HUES6 (cell line): ENCODE measurements around the gene ZDHHC24.

Source experiments
- H3K27ac ChIP-seq: 2 replicates; pipeline ENCODE4 v1.7.0; 2013; ENCODE audit warnings: low read depth, mild to moderate bottlenecking, low read length, inconsistent platforms
- H3K27me3 ChIP-seq: 2 replicates; pipeline ENCODE4 v1.6.1; 2013; ENCODE audit warnings: low read length; ENCODE audit not compliant: control insufficient read depth, insufficient read depth
- H3K36me3 ChIP-seq: 2 replicates; pipeline ENCODE4 v1.6.1; 2013; ENCODE audit warnings: low read length; ENCODE audit not compliant: control insufficient read depth, insufficient read depth
- H3K4me1 ChIP-seq: 2 replicates; pipeline ENCODE4 v1.6.1; 2013; ENCODE audit warnings: low read length; ENCODE audit not compliant: control insufficient read depth, insufficient read depth
- H3K4me3 ChIP-seq: 2 replicates; pipeline ENCODE4 v1.5.1; 2013; ENCODE audit warnings: low read depth, low read length
- H3K9ac ChIP-seq: one replicate; pipeline ENCODE4 v1.6.1; 2013; ENCODE audit warnings: mild to moderate bottlenecking, low read length
- H3K9me3 ChIP-seq: 2 replicates; pipeline ENCODE4 v1.6.1; 2013; ENCODE audit warnings: low read depth, low read length; ENCODE audit not compliant: control insufficient read depth, insufficient read depth

ZDHHC24 gene

GRCh38 chr11:66529069-66529468 is 16.8 kb downstream of the ZDHHC24 start:
- no peak overlapping the region for H3K9ac ChIP-seq
- H3K27me3 ChIP-seq = no peaks in the 10 kb centered on the region
- no peak overlapping the region for H3K27ac ChIP-seq
- H3K9me3 ChIP-seq = no peaks in the 10 kb centered on the region
- H3K4me1 ChIP-seq = 0 out of 2 replicates have a peak, but pooled peaks cover 2% of the 10 kb centered on the region
- H3K4me3 ChIP-seq = no peak overlapping the region
- H3K36me3 ChIP-seq = peaks cover 19% of the 10 kb centered on the region

- Histone ChIP-seq H3K4me1 (0 out of 2 replicates have a peak, but pooled peaks cover 2% of the 10 kb centered on the region), H3K4me3 (no peak overlapping the region), H3K27ac (no peak overlapping the region), H3K9ac (no peak overlapping the region), H3K36me3 (peaks cover 47% of the 10 kb centered on the region), H3K27me3 (no peaks in the 10 kb centered on the region), H3K9me3 (no peaks in the 10 kb centered on the region)
Observed at GRCh38 chr11:66524304-66525040, 21.4 kb downstream of the ZDHHC24 start.

- Histone ChIP-seq H3K4me3 (no peak overlapping the region), H3K9ac (no peak overlapping the region), H3K27ac (no peak overlapping the region), H3K9me3 (no peaks in the 10 kb centered on the region), H3K36me3 (peaks cover 53% of the 10 kb centered on the region), H3K27me3 (no peaks in the 10 kb centered on the region), H3K4me1 (no peaks in the 10 kb centered on the region)
Observed at GRCh38 chr11:66523611-66524010, 22.2 kb downstream of the ZDHHC24 start.

DNA sequence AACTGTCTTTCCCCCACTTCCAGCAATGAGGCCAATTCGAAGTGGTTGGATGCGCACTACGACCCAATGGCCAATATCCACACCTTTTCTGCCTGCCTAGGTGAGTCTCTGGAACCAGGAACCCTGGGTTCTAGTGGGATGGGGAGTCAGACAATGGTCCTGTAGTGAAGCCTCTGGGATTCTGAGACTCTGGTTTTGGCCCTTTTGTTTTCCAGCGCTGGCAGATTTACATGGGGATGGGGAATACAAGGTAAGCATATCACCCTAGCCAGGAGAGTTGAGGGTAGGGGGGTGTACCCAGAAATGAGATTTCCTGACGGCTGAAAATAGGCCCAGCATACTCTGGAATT is 34.9 kb downstream of the ZDHHC24 start:
- Histone ChIP-seq H3K9ac (peak overlapping the region; percentile 86), H3K27me3 (no peaks in the 10 kb centered on the region), H3K36me3 (peaks cover 33% of the 10 kb centered on the region), H3K27ac (no peak overlapping the region), H3K4me3 (peak overlapping the region; percentile 97), H3K4me1 (peaks cover 4% of the 10 kb centered on the region), H3K9me3 (no peaks in the 10 kb centered on the region)

DNA sequence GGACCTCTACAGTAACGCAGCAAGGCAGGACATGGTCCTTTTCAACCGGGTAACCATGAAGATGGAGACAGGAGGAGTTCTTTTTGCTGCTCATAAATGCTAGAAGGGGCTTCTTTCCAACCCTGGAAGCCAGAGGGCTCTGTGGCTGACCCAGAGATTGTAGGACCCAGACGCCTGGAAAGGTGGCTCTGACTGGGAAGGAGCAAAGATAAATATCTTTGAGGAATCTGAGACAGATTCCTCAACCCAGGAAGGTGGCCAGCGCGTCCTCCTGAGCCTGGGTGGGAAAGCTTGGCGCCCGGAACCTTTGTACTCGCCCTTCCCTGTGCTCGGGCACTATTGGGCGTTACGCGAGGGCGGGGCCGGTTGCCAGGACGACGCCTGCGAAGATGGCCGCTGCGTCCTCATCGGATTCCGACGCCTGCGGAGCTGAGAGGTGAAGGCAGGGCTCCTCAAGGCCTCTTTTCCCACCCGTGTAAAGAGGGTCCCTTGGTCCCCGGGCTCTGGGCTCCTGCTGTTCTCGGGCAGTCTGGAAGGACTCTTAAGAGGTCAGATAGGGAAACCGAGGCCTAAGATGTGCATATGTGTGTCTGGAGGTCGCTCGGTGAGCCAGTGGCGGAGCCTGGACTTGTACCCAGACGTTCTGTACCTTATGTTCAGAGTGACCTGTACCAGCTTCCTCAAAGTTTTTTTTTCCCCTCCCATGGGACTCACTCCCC is 35.4 kb downstream of the ZDHHC24 start, which contains the start of gene BBS1:
TSS of gene BBS1 (plus strand) at position 365 of the 719 bp plus-strand sequence. CDS start at position 390, 25 bp downstream.
- Histone ChIP-seq H3K36me3 (peaks cover 30% of the 10 kb centered on the region), H3K4me1 (peaks cover 4% of the 10 kb centered on the region), H3K9me3 (no peaks in the 10 kb centered on the region), H3K9ac (peak within 1 kb of the TSS; percentile 86), H3K4me3 (peak within 1 kb of the TSS; percentile 97), H3K27me3 (no peaks in the 10 kb centered on the region), H3K27ac (peak within 1 kb of the TSS; percentile 78)

GRCh38 chr11:66509131-66509561 is 36.7 kb downstream of the ZDHHC24 start:
- Histone ChIP-seq H3K27me3 (no peaks in the 10 kb centered on the region), H3K4me3 (no peak overlapping the region), H3K9ac (no peak overlapping the region), H3K9me3 (no peaks in the 10 kb centered on the region), H3K36me3 (peaks cover 33% of the 10 kb centered on the region), H3K27ac (no peak overlapping the region), H3K4me1 (peaks cover 4% of the 10 kb centered on the region)

DNA sequence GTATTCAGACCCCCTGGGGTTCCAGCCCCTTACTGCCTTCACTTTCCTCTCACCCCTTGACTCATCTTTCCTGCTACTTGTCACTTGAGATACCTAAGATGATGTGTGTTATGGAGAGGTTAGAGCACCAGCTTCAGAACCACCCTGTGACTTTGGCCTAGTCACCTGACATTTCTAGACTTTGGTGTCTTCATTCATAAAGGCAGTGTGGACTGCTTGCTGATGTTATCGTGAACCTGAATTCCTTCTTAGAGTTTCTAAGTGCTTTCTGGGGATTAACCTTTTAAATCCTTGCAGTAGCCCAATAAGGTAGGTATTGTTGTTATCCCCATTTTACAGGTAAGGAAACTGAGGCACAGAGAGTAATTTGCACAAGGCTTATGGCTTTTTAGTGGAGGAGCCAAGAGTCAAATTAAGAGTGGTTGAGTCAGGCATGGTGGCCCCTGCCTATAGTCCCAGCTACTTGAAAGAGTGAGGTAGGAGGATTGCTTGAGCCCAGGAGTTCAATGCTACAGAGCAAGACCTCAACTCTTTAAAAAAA is 40.5 kb downstream of the ZDHHC24 start:
- peaks cover 4% of the 10 kb centered on the region for H3K4me1 ChIP-seq
- no peaks in the 10 kb centered on the region for H3K9me3 ChIP-seq
- peaks cover 31% of the 10 kb centered on the region for H3K36me3 ChIP-seq
- no peak overlapping the region for H3K27ac ChIP-seq
- H3K4me3 ChIP-seq = no peak overlapping the region
- H3K9ac ChIP-seq = no peak overlapping the region
- no peaks in the 10 kb centered on the region for H3K27me3 ChIP-seq

DNA sequence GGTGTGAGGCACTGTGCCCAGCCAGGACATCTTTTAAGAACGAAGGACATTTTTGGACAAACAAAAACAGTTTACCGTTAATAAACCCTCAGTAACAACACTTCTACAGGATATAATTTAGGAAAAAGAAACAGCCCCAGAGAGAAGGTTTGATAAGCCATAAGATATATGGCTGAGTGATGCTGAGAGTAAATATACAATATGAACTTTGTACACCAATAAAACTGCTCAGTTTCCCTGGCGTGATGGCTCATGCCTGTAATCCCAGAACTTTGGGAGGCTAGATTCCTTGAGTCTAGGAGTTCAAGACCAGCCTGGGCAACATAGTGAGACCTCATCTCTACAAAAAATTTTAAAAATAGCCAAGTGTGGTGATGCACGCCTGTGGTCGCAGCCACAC is 47.3 kb downstream of the ZDHHC24 start:
- Histone ChIP-seq H3K36me3 (peaks cover 37% of the 10 kb centered on the region), H3K9ac (no peak overlapping the region), H3K27ac (no peak overlapping the region), H3K9me3 (no peaks in the 10 kb centered on the region), H3K4me1 (no peaks in the 10 kb centered on the region; the same call in 1 of the 2 replicates), H3K4me3 (no peak overlapping the region), H3K27me3 (no peaks in the 10 kb centered on the region)

DNA sequence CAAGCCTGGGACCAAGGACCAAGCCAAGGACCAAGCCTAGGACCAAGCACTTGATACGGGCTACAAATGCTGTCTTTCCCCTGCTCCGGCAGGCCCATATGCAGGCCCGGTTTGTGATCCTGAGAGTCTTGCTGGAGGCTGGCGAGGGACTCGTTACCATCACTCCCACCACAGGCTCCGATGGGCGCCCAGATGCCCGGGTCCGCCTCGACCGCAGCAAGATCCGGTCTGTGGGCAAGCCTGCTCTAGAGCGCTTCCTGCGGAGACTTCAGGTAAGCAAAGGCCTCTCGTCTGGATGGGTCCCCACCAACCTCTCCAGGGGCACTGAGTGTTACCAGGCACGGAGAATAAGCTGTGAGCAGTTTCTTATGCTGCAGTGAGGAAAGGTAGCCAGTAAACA is 48.6 kb downstream of the ZDHHC24 start:
- Histone ChIP-seq H3K9me3 (no peaks in the 10 kb centered on the region), H3K9ac (no peak overlapping the region), H3K27me3 (no peaks in the 10 kb centered on the region), H3K4me1 (no peaks in the 10 kb centered on the region; the same call in 1 of the 2 replicates), H3K36me3 (peaks cover 50% of the 10 kb centered on the region), H3K4me3 (no peak overlapping the region), H3K27ac (no peak overlapping the region)

DNA sequence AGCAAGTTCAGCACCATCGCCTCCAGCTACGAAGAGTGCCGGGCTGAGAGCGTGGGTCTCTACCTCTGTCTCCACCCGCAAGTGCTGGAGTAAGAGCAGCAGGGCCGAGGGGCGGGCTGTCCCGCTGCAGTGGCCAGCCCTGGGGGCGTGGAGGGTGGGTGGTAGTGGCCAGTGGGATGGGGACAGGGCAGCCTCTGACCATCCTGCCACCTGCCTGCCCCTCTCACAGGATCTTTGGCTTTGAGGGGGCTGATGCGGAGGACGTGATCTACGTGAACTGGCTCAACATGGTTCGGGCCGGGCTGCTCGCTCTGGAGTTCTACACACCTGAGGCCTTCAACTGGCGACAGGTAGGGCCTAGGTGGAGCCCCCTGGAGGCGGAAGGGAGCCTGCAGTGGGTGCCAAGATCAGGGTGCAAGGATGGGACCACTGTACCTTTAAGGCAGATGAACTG is 50.4 kb downstream of the ZDHHC24 start:
- Histone ChIP-seq H3K27me3 (no peaks in the 10 kb centered on the region), H3K9me3 (no peaks in the 10 kb centered on the region), H3K36me3 (peaks cover 56% of the 10 kb centered on the region), H3K27ac (no peak overlapping the region), H3K4me3 (no peak overlapping the region), H3K4me1 (peaks cover 4% of the 10 kb centered on the region; the same call in 1 of the 2 replicates), H3K9ac (no peak overlapping the region)

DNA sequence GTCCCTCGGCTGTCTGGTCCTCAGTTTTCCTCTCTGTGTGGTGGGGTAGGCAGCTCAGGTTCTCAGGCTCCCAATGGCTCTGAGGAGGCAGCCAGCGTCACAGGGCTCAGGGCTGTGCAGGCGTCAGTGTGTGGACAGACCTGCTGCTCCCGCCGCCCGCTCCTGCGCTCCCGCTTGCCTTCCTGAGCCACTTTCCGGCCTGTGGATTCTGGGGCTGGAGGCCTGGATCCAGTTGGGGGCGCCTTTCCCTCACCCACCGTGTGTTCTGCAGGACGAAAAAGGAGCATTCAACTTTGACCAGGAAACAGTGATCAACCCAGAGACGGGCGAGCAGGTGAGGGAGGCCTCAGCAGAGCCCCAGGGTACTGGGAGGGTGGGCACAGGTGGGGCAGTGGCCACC is 50.9 kb downstream of the ZDHHC24 start:
- H3K36me3 ChIP-seq = peaks cover 58% of the 10 kb centered on the region
- no peaks in the 10 kb centered on the region for H3K9me3 ChIP-seq
- peaks cover 4% of the 10 kb centered on the region; the same call in 1 of the 2 replicates for H3K4me1 ChIP-seq
- H3K27me3 ChIP-seq = no peaks in the 10 kb centered on the region
- no peak overlapping the region for H3K9ac ChIP-seq
- no peak overlapping the region for H3K27ac ChIP-seq
- no peak overlapping the region for H3K4me3 ChIP-seq
